GM13976 (cell line): Measurements from ENCODE around the gene TMEM138.

Experiments used
- DNase-seq: peaks from one replicate; pipeline ENCODE4 v3.0.0; 2012; ENCODE audit warnings: low spot score
- CTCF ChIP-seq: IDR thresholded peaks from 2 replicates; pipeline ENCODE4 v1.5.1; 2012; ENCODE audit warnings: borderline replicate concordance, mild to moderate bottlenecking; ENCODE audit not compliant: insufficient read depth; ENCODE audit errors: extremely low read depth, missing control alignments, control extremely low read depth
- in situ Hi-C: fragments of 300-500 bp; cut with MboI; formaldehyde crosslinking; loops from one replicate; pipeline ENCODE4 v1.12.0; 2022; ENCODE audit warnings: low sequenced_read_pairs, mixed read lengths, inconsistent platforms; ENCODE audit not compliant: unreplicated experiment

The TMEM138 gene

GRCh38 chr11:61362542-61362875 is 335 bp downstream of the TMEM138 start:
- no peak for TF ChIP-seq CTCF
- peak; percentile 52 for DNase-seq
- in situ Hi-C loops = no loop called here

GRCh38 chr11:61364012-61364675 is 2.0 kb downstream of the TMEM138 start:
- in situ Hi-C loops = no loop called here
- no peak for TF ChIP-seq CTCF
- DNase-seq = no peak

GRCh38 chr11:61367406-61367805 is 5.2 kb downstream of the TMEM138 start:
- in situ Hi-C loops = no loop called here
- no peak for TF ChIP-seq CTCF
- DNase-seq = no peak

GRCh38 chr11:61368646-61369045 is 6.5 kb downstream of the TMEM138 start:
- TF ChIP-seq CTCF = no peak
- in situ Hi-C loops = no loop called here
- DNase-seq = no peak

GRCh38 chr11:61369372-61370348 is 7.5 kb downstream of the TMEM138 start:
- DNase-seq = no peak
- in situ Hi-C loops = no loop called here
- no peak for TF ChIP-seq CTCF

- DNase-seq = no peak
- in situ Hi-C loops = no loop called here
- TF ChIP-seq CTCF = no peak
These were observed 8.3 kb downstream of the TMEM138 start for GRCh38 chr11:61370349-61371005.
